Kidney (tissue), 14 donors: ENCODE results near the gene PLD5. TPM values are rescaled to one million over a fixed set of nuclear protein-coding genes. Genes with fewer than 3 reads are reported as not detected.
A peak's percentile ranks its signal among the peaks of the same experiment; 100 is the strongest.

ENCODE experiments used
- DNase-seq, 5 donors: peaks; one replicate each; pipeline ENCODE4 v3.0.0-alpha.2; 2013 to 2020
- FAIRE-seq: peaks from 2 replicates; lab custom pipeline; 2012; peaks lifted over from hg19 to GRCh38; lab: Jason Lieb, UNC
- H3K27ac ChIP-seq, 2 donors: one replicate each; pipeline ENCODE4 v1.7.0; 2013; ENCODE audit warnings: low read depth in 2 of 2, low read length in 2 of 2, inconsistent platforms in 1 of 2
- H3K27me3 ChIP-seq: one replicate; pipeline ENCODE4 v1.7.1; 2013; ENCODE audit warnings: low read length, inconsistent platforms; ENCODE audit not compliant: control insufficient read depth, insufficient read depth
- H3K36me3 ChIP-seq, 3 donors: one replicate each; pipeline versions ENCODE4 v1.7.0 to v1.7.1; 2013; ENCODE audit warnings: low read length in 3 of 3, control low read depth in 1 of 3, inconsistent platforms in 1 of 3; ENCODE audit not compliant: insufficient read depth in 3 of 3, control insufficient read depth in 2 of 3
- H3K4me1 ChIP-seq, 3 donors: one replicate each; pipeline versions ENCODE4 v1.7.0 to v1.7.1; 2013; ENCODE audit warnings: low read length in 3 of 3, inconsistent platforms in 1 of 3, low read depth in 1 of 3; ENCODE audit not compliant: control insufficient read depth in 2 of 3, insufficient read depth in 2 of 3
- H3K4me3 ChIP-seq, 3 donors: one replicate each; pipeline versions ENCODE4 v1.7.0 to v1.8.1; 2013; ENCODE audit warnings: low read length in 3 of 3, control low read depth in 1 of 3, inconsistent platforms in 1 of 3
- H3K9ac ChIP-seq, 3 donors: one replicate each; pipeline versions ENCODE4 v1.7.0 to v1.7.1; 2013; ENCODE audit warnings: low read length in 3 of 3, control low read depth in 1 of 3, inconsistent platforms in 1 of 3
- H3K9me3 ChIP-seq, 3 donors: one replicate each; pipeline versions ENCODE4 v1.7.0 to v1.7.1; 2013; ENCODE audit warnings: low read length in 3 of 3, control low read depth in 1 of 3, inconsistent platforms in 1 of 3; ENCODE audit not compliant: control insufficient read depth in 2 of 3, insufficient read depth in 1 of 3
- intact Hi-C: fragments of 100-400 bp; cut with DNase I; formaldehyde crosslinking; loops from one replicate; pipeline ENCODE4 v1.11.1; 2022
- polyA plus RNA-seq: library from polyadenylated mRNA; stranded (reverse); fragments of 350-450 nt; fragmentation: Illumina TruSeq; extraction: RNeasy Lipid Tissue Mini Kit (QIAGEN cat#74804); gene quantifications from one replicate; pipeline ENCODE4 v1.2.3, GENCODE V29; 2014; ENCODE audit warnings: low read depth, low replicate concordance; ENCODE audit not compliant: insufficient read depth
- total RNA-seq: library from RNA; stranded (reverse); fragmentation: NEBNext Ultra II Directional; extraction: Animal tissue kit (Norgen Biotek cat#: 25700); gene quantifications from one replicate; pipeline ENCODE4 v1.2.1, GENCODE V29; 2021
- TF ChIP-seq, protein P1 (sequence below): IDR thresholded peaks from 3 replicates; pipeline ENCODE4 v1.5.1; 2012; ENCODE audit warnings: mild to moderate bottlenecking, moderate library complexity, borderline replicate concordance; ENCODE audit not compliant: insufficient read depth; ENCODE audit errors: extremely low read depth
- donor health status: control.
- donor health status: control.
- donor health status: control.
- donor health status: control.
- donor health status: control.
- donor health status: DM: yes; HTN: yes; CAD: no.
- donor health status: Normal renal cell carcinoma (clear cell type).

Gene PLD5
- total and polyA plus RNA-seq, 2 donors from 2014 or later = 0.24 to 0.47 TPM

DNA sequence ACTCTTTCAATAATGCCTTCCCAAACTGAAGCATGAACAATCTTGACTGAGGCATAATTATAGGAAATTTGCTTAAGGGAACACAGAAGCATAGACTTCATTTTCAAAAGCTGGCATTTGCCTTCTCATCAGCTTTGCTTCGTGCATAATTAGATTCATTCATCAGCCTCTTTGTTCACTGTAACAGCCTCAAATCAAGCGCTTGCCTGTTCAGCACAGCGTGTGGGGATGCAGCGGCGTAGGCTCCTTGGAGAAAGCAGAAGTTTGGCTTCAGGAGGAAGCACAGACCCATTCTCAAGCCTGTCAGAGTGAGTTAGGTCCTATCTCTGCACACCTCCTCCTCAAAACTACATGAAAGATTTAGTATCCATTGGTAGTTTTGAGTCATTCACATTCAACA lies 279.2 kb downstream of the PLD5 start:
- DNase-seq (no peak), FAIRE-seq (no peak)
- Histone ChIP-seq H3K9ac (no peak overlapping the region), H3K27ac (no peak overlapping the region), H3K4me3 (no peak overlapping the region), H3K27me3 (no peaks in the 10 kb centered on the region), H3K4me1 (peaks cover 0 to 2% (median 0%) of the 10 kb centered on the region in 3 donors), H3K9me3 (no peaks in the 10 kb centered on the region), H3K36me3 (no peaks in the 10 kb centered on the region)
- intact Hi-C loops = no loop called here
- TF ChIP-seq, protein P1, sequence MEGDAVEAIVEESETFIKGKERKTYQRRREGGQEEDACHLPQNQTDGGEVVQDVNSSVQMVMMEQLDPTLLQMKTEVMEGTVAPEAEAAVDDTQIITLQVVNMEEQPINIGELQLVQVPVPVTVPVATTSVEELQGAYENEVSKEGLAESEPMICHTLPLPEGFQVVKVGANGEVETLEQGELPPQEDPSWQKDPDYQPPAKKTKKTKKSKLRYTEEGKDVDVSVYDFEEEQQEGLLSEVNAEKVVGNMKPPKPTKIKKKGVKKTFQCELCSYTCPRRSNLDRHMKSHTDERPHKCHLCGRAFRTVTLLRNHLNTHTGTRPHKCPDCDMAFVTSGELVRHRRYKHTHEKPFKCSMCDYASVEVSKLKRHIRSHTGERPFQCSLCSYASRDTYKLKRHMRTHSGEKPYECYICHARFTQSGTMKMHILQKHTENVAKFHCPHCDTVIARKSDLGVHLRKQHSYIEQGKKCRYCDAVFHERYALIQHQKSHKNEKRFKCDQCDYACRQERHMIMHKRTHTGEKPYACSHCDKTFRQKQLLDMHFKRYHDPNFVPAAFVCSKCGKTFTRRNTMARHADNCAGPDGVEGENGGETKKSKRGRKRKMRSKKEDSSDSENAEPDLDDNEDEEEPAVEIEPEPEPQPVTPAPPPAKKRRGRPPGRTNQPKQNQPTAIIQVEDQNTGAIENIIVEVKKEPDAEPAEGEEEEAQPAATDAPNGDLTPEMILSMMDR = no peak

DNA sequence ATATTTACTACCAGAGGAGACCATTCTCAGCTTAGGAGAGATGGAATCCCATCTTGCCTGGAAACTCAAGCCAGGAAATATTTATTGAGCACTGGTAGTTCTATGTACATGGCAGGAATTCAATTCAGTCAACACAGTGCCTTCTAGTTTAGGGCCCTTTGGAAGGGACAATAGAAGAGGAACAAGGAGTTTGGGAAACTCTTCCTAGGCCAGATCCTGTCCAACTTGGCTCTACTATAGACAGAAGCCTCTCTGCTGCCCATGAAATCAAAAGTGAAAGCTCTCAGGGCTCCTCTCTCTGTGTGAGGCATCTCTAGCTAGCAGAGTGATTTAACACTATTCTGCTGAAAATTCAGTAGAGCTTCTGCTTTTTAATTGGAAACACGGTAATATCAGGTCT lies 281.0 kb downstream of the PLD5 start:
- FAIRE-seq (no peak), DNase-seq (no peak)

DNA sequence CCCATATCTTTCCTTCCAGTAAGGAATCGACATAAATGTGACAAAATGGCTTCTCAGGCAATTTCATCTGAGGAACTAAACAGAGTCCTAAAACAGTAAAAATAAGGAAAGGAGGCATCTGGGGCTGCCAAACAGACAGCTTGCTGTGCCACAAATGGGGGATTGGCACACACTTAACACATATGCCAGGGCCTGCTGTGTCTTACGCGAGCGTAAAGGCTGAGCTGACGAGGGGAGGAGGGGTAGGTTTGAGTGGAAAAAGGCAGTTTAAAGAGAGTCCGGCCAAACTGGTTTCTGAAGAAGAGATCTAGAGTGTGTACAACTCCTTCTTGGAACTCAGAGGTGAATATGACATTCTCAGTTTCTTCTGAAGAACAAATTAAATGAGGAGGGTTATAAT lies 281.5 kb downstream of the PLD5 start:
- DNase-seq = peak in 1 of 5 donors; percentile 36
- Histone ChIP-seq H3K9ac (no peak overlapping the region), H3K9me3 (no peaks in the 10 kb centered on the region), H3K27me3 (no peaks in the 10 kb centered on the region), H3K4me1 (peaks cover 0 to 2% (median 0%) of the 10 kb centered on the region in 3 donors), H3K27ac (no peak overlapping the region), H3K36me3 (no peaks in the 10 kb centered on the region), H3K4me3 (no peak overlapping the region)
- intact Hi-C loops = no loop called here
- no peak for FAIRE-seq
- TF ChIP-seq, protein P1 = no peak

More for the DNA sequence above, 281.0 kb downstream of the PLD5 start:
- Histone ChIP-seq H3K4me1 (peaks cover 0 to 2% (median 0%) of the 10 kb centered on the region in 3 donors), H3K27ac (no peak overlapping the region), H3K9ac (no peak overlapping the region), H3K27me3 (no peaks in the 10 kb centered on the region), H3K4me3 (no peak overlapping the region), H3K9me3 (no peaks in the 10 kb centered on the region), H3K36me3 (no peaks in the 10 kb centered on the region)
- TF ChIP-seq, protein P1 = no peak
- intact Hi-C loops = no loop called here

DNA sequence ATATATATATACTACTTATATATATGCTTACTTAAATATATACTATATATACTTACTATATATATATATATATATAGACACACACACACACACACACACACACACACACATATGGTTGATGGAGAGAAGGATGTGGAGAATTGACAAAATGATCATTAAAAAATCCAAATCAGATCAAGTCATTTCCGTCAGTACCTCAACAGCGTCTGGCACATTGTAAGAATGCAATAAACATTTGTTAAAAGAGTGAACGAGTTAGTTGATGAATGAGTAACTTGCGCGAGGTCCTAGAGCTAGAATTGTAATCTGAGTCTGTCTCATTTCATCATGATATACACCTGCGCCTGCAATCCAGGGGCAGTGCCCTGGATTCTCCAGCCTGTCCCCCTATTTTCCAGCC lies 282.6 kb downstream of the PLD5 start:
- DNase-seq = peak in 2 of 5 donors; percentile 24 to 31
- TF ChIP-seq, protein P1 = no peak
- no peak overlapping the region for H3K27ac ChIP-seq
- H3K27me3 ChIP-seq = no peaks in the 10 kb centered on the region
- intact Hi-C loops = no loop called here
- no peak overlapping the region for H3K9ac ChIP-seq
- H3K36me3 ChIP-seq = no peaks in the 10 kb centered on the region
- H3K9me3 ChIP-seq = peaks cover 0 to 4% (median 0%) of the 10 kb centered on the region in 3 donors
- FAIRE-seq = no peak
- no peak overlapping the region for H3K4me3 ChIP-seq
- peaks cover 0 to 2% (median 0%) of the 10 kb centered on the region in 3 donors for H3K4me1 ChIP-seq
